ENCODE results near the gene HORMAD1.

DNA sequence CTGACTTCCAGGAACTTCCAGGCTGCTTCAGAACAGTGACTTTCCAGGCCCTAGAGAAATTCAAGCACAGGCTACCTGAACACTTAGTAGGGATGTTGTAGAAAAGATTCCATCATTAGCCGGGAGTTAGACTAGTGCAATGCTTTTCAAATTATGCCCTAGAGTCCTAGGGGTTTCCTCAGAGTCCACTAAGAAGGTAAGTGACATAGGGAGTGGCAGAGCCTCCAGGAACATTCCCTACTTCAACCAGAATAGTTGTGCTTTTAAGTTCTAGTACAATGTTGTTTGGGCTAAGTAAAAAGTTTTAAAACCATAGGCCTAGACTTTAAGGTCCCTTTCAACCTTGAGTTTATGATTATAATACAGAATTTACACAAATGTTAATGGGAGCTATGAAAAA, 14.6 kb downstream of the HORMAD1 start:
- TF ChIP-seq POLR2AphosphoS5 (IDR thresholded peaks at IDR 0.05; ENCODE audit: low read depth), result no peak
- TF ChIP-seq CTCF (IDR thresholded peaks at IDR 0.05; ENCODE audit: insufficient read depth, low read length), result no peak
- no peak for TF ChIP-seq GABPA (IDR thresholded peaks at IDR 0.05; ENCODE audit: low read depth)
